GM19397 (cell line): ENCODE results near the gene IGFL1.
"Not testable (repeated sequence)": the region's sequence is repeated elsewhere in the genome, so short reads cannot be mapped to it uniquely, and the experiment has no call there.

Source experiments
- ATAC-seq: cut with Tn5 transposase; IDR thresholded peaks from one replicate; pipeline ENCODE4 v1.9.1; 2021; ENCODE audit warnings: mild to moderate bottlenecking, moderate library complexity; ENCODE audit not compliant: unreplicated experiment

IGFL1 gene

GRCh38 chr19:46201454-46202310, 27.9 kb upstream of the IGFL1 start:
- no peak for ATAC-seq

- no peak for ATAC-seq
Observed at GRCh38 chr19:46202426-46202825, 27.1 kb upstream of the IGFL1 start.

- ATAC-seq, result no peak
Observed at GRCh38 chr19:46202872-46203860, 26.4 kb upstream of the IGFL1 start.

GRCh38 chr19:46204008-46204407, 25.5 kb upstream of the IGFL1 start:
- no peak for ATAC-seq

- ATAC-seq, result no peak
Observed at GRCh38 chr19:46205183-46205984, 24.2 kb upstream of the IGFL1 start.

GRCh38 chr19:46206176-46206575, 23.4 kb upstream of the IGFL1 start:
- ATAC-seq, result no peak

- ATAC-seq, result no peak
Observed at GRCh38 chr19:46206682-46207081, 22.9 kb upstream of the IGFL1 start.

- ATAC-seq, result not testable (repeated sequence)
Observed at GRCh38 chr19:46207858-46208257, 21.7 kb upstream of the IGFL1 start.

- no peak for ATAC-seq
Observed at GRCh38 chr19:46209051-46209450, 20.5 kb upstream of the IGFL1 start.

- ATAC-seq, result no peak
Observed at GRCh38 chr19:46209472-46209871, 20.1 kb upstream of the IGFL1 start.

GRCh38 chr19:46210669-46211068, 18.9 kb upstream of the IGFL1 start:
- ATAC-seq, result no peak

GRCh38 chr19:46211201-46211881, 18.2 kb upstream of the IGFL1 start:
- no peak for ATAC-seq

GRCh38 chr19:46212592-46212991, 16.9 kb upstream of the IGFL1 start:
- not testable (repeated sequence) for ATAC-seq

- no peak for ATAC-seq
Observed at GRCh38 chr19:46213156-46213555, 16.4 kb upstream of the IGFL1 start.

- ATAC-seq, result no peak
Observed at GRCh38 chr19:46213806-46214205, 15.7 kb upstream of the IGFL1 start.

- no peak for ATAC-seq
Observed at GRCh38 chr19:46216612-46217011, 12.9 kb upstream of the IGFL1 start.

GRCh38 chr19:46217476-46217875, 12.1 kb upstream of the IGFL1 start:
- no peak for ATAC-seq

GRCh38 chr19:46218160-46218559, 11.4 kb upstream of the IGFL1 start:
- ATAC-seq, result no peak

- no peak for ATAC-seq
Observed at GRCh38 chr19:46220038-46220615, 9.4 kb upstream of the IGFL1 start.

GRCh38 chr19:46221152-46221551, 8.4 kb upstream of the IGFL1 start:
- ATAC-seq, result no peak
